GM12878 (cell line): Measurements from ENCODE around the gene KRT4. TPM values are rescaled to one million over a fixed set of nuclear protein-coding genes. Genes with fewer than 3 reads are reported as not detected.

Experiments used
- ATAC-seq: fragments of 200-7000 bp; cut with Tn5 transposase; 3 replicates; pipeline ENCODE4 v1.9.1; 2020; ENCODE audit warnings: mild to moderate bottlenecking, moderate library complexity
- BruUV-seq: library from RNA; stranded (reverse); fragments of 400-500 nt; replicated peaks from 2 replicates; lab custom pipeline; 2021; lab: Mats Ljungman, UMichigan
- CTCF ChIA-PET: fragments of 300-600 bp; sonication (Branson Sonifier 250); formaldehyde crosslinking; extraction: SDS; loops from one replicate; lab custom pipeline; 2021; ENCODE audit warnings: inconsistent platforms; lab: Yijun Ruan, JAX
- POLR2A ChIA-PET: fragments of 350-600 bp; formaldehyde crosslinking; extraction: SDS; loops from one replicate; lab custom pipeline; 2021; ENCODE audit warnings: inconsistent platforms; lab: Charles Lee
- RAD21 ChIA-PET: fragments of 300-600 bp; sonication (Branson Sonifier 250); formaldehyde crosslinking; loops from one replicate; lab custom pipeline; 2023; ENCODE audit warnings: antibody characterized with exemption; ENCODE audit not compliant: unreplicated experiment; lab: Charles Lee
- SMC1A ChIA-PET: fragments of 300-600 bp; sonication (Branson Sonifier 250); formaldehyde crosslinking; loops from one replicate; lab custom pipeline; 2023; ENCODE audit not compliant: unreplicated experiment, uncharacterized antibody; lab: Charles Lee
- DNase-seq: peaks from one replicate; pipeline ENCODE4 v3.0.0-alpha.2; 2011; ENCODE audit warnings: low read depth, low spot score
- FAIRE-seq: peaks from 3 replicates; lab custom pipeline; 2011; peaks lifted over from hg19 to GRCh38; lab: Jason Lieb, UNC
- H2AFZ ChIP-seq: 2 replicates; pipeline ENCODE4 v1.6.0; 2011; ENCODE audit warnings: low read depth, low read length, control low read depth; ENCODE audit not compliant: control insufficient read depth
- H3K27ac ChIP-seq: 2 replicates; pipeline ENCODE4 v1.5.1; 2011; ENCODE audit warnings: control low read depth; ENCODE audit not compliant: control insufficient read depth, insufficient read depth
- H3K27me3 ChIP-seq, 2 experiments: replicated peaks in 1 of 2; 2 replicates each; pipeline versions ENCODE4 v1.6.0 to v1.6.1; 2011; ENCODE audit warnings: low read length in 1 of 2; ENCODE audit not compliant: control insufficient read depth in 2 of 2, insufficient read depth in 2 of 2
- H3K36me3 ChIP-seq, 2 experiments: 2 replicates each; pipeline ENCODE4 v1.5.1; 2011; ENCODE audit warnings: low read length in 1 of 2; ENCODE audit not compliant: control insufficient read depth in 2 of 2, insufficient read depth in 2 of 2
- H3K4me1 ChIP-seq: 2 replicates; pipeline ENCODE4 v1.6.1; 2011; ENCODE audit warnings: mild to moderate bottlenecking, low read length, moderate library complexity, mixed read lengths; ENCODE audit not compliant: control insufficient read depth, insufficient read depth
- H3K4me2 ChIP-seq: 2 replicates; pipeline ENCODE4 v1.6.0; 2011; ENCODE audit warnings: control low read depth; ENCODE audit not compliant: control insufficient read depth, insufficient read depth
- H3K4me3 ChIP-seq: fragments of 200-600 bp; sonication (generic); 2 replicates; pipeline ENCODE4 v1.5.1; 2016
- H3K79me2 ChIP-seq: 2 replicates; pipeline ENCODE4 v1.6.0; 2011; ENCODE audit warnings: low read length; ENCODE audit not compliant: control insufficient read depth, insufficient read depth
- H3K9ac ChIP-seq: 2 replicates; pipeline ENCODE4 v1.8.0; 2011; ENCODE audit warnings: low read length, control low read depth, mixed read lengths; ENCODE audit not compliant: control insufficient read depth, insufficient read depth
- H3K9me3 ChIP-seq: replicated peaks from 3 replicates; pipeline ENCODE4 v1.5.1; 2011; ENCODE audit warnings: mild to moderate bottlenecking, low read length; ENCODE audit not compliant: control insufficient read depth, insufficient read depth
- H4K20me1 ChIP-seq: 2 replicates; pipeline ENCODE4 v1.6.0; 2011; ENCODE audit not compliant: control insufficient read depth, insufficient read depth
- KAT2A ChIP-seq: conservative IDR thresholded peaks from 2 replicates; pipeline ENCODE4 v1.6.1; 2011; ENCODE audit warnings: low read depth, low read length; ENCODE audit not compliant: control insufficient read depth
- NKRF ChIP-seq: fragments of 450-650 bp; conservative IDR thresholded peaks from 2 replicates; pipeline ENCODE4 v1.6.1; 2017; ENCODE audit warnings: mild to moderate bottlenecking, moderate library complexity
- STAT1 ChIP-seq: fragments of 450-650 bp; conservative IDR thresholded peaks from 2 replicates; pipeline ENCODE4 v1.6.1; 2014; ENCODE audit warnings: antibody characterized with exemption, mild to moderate bottlenecking
- WGBS: methylation state at CpG from one replicate; pipeline ENCODE4 v1.1.6; 2016; ENCODE audit warnings: low lambda C conversion rate; ENCODE audit not compliant: insufficient replicate concordance, insufficient coverage; ENCODE audit errors: missing lambda C conversion rate; 5-methylcytosine and 5-hydroxymethylcytosine counted together
- in situ Hi-C: fragments of 300-500 bp; cut with MboI; formaldehyde crosslinking; loops from 9 replicates; pipeline ENCODE4 v1.14.3; 2018; ENCODE audit warnings: mixed read lengths
- intact Hi-C: fragments of 100-400 bp; cut with micrococcal nuclease; formaldehyde crosslinking; loops from one replicate; pipeline ENCODE4 v1.14.2; 2022; ENCODE audit not compliant: unreplicated experiment
- polyA plus RNA-seq, 11 experiments: library from polyadenylated mRNA; depleted of rRNA in 4 of 11; unstranded in 6 of 11; stranded (reverse) in 5 of 11; fragments of >200 nt; fragmentation: Nextera tagmentation in 4 of 11; fragmentation: Illumina TruSeq in 1 of 11; extraction: Ambion mirVana in 4 of 11; extraction: Trizol in 1 of 11; gene quantifications; 1 replicate in 1 of 11; 2 replicates in 10 of 11; pipeline versions ENCODE4 v1.2.1 to v1.2.3, GENCODE V29; 2011 to 2016; ENCODE audit warnings: inconsistent platforms in 2 of 11, missing spikeins in 2 of 11, low read depth in 1 of 11
- total RNA-seq, 4 experiments: library from RNA; depleted of rRNA in 3 of 4; stranded (reverse); fragments of >200 nt in 3 of 4; fragmentation: Illumina TruSeq in 1 of 4; extraction: Trizol in 1 of 4; gene quantifications; 2 replicates each; pipeline versions ENCODE4 v1.2.1 to v1.2.3, GENCODE V29; 2013 to 2021

Gene KRT4
- total and polyA plus RNA-seq, 10 of the 15 experiments (the other 5 are each of a cell fraction or from before 2014, with no cell fraction given) = not detected

GRCh38 chr12:52772772-52773171 is 41.1 kb downstream of the KRT4 start:
- peaks cover 0 to 3% of the 10 kb centered on the region in 2 experiments; a peak in 3 of 4 replicates for H3K27me3 ChIP-seq
- no peak for ATAC-seq
- H4K20me1 ChIP-seq = no peaks in the 10 kb centered on the region
- SMC1A ChIA-PET = interaction anchor here (1.3 kb wide), 1 partner anchor 267 kb away, joined by 3 read pairs; no protein-coding TSS in a partner anchor
- CTCF ChIA-PET = interaction anchor here (1.2 to 1.6 kb wide), 3 partner anchors 9 to 107 kb away, joined by 3 to 5 read pairs (median 3); no protein-coding TSS in a partner anchor
- H3K9me3 ChIP-seq = no peaks in the 10 kb centered on the region
- H3K27ac ChIP-seq = no peak overlapping the region
- no peak overlapping the region for H3K4me3 ChIP-seq
- POLR2A ChIA-PET = no interaction called here
- intact Hi-C loops = no loop called here
- TF ChIP-seq STAT1 = no peak
- FAIRE-seq = no peak
- H2AFZ ChIP-seq = no peak overlapping the region
- H3K4me1 ChIP-seq = no peaks in the 10 kb centered on the region
- no TSS peak for BruUV-seq
- in situ Hi-C loops = no loop called here
- no peak overlapping the region for H3K4me2 ChIP-seq
- no peaks in the 10 kb centered on the region for H3K79me2 ChIP-seq
- no peak overlapping the region for H3K9ac ChIP-seq
- no peak for DNase-seq
- RAD21 ChIA-PET = no interaction called here
- WGBS = 14% methylated on average over 3 of the region's 3 CpGs
- no peaks in the 10 kb centered on the region for H3K36me3 ChIP-seq

- ATAC-seq = no peak
- no peak overlapping the region for H3K9ac ChIP-seq
- intact Hi-C loops = no loop called here
- no peak overlapping the region for H3K27ac ChIP-seq
- no peak for FAIRE-seq
- ChIA-PET POLR2A (no interaction called here), RAD21 (no interaction called here), CTCF (interaction anchor here (1.2 to 1.6 kb wide), 3 partner anchors 9 to 108 kb away, joined by 3 to 5 read pairs (median 3); no protein-coding TSS in a partner anchor), SMC1A (no interaction called here)
- H3K4me3 ChIP-seq = no peak overlapping the region
- peaks cover 0 to 5% of the 10 kb centered on the region in 2 experiments; a peak in 3 of 4 replicates for H3K27me3 ChIP-seq
- H3K36me3 ChIP-seq = no peaks in the 10 kb centered on the region
- no peaks in the 10 kb centered on the region for H4K20me1 ChIP-seq
- no peak overlapping the region for H3K4me2 ChIP-seq
- TF ChIP-seq NKRF (no peak), KAT2A (no peak)
- H3K4me1 ChIP-seq = no peaks in the 10 kb centered on the region
- no peak overlapping the region for H2AFZ ChIP-seq
- WGBS = 13% methylated on average over 4 of the region's 4 CpGs
- no peak for DNase-seq
- no peaks in the 10 kb centered on the region for H3K79me2 ChIP-seq
- no TSS peak for BruUV-seq
- H3K9me3 ChIP-seq = no peaks in the 10 kb centered on the region
- in situ Hi-C loops = no loop called here
Measured at GRCh38 chr12:52772188-52772587, 41.7 kb downstream of the KRT4 start.
